GM18951 (cell line): ENCODE data around the gene ACOX3.

Experiments
- POLR2A ChIP-seq: IDR thresholded peaks from 4 replicates; pipeline ENCODE4 v1.6.1; 2011; ENCODE audit warnings: mild to moderate bottlenecking; ENCODE audit not compliant: insufficient read length, insufficient read depth; ENCODE audit errors: extremely low read depth
- in situ Hi-C: fragments of 300-500 bp; cut with MboI; formaldehyde crosslinking; loops from one replicate; pipeline ENCODE4 v1.12.0; 2022; ENCODE audit warnings: low sequenced_read_pairs, mixed read lengths, inconsistent platforms; ENCODE audit not compliant: unreplicated experiment

Gene ACOX3

GRCh38 chr4:8379771-8380170 is 60.8 kb downstream of the ACOX3 start:
- in situ Hi-C loops, result no loop called here
- no peak for TF ChIP-seq POLR2A

GRCh38 chr4:8379281-8379680 is 61.2 kb downstream of the ACOX3 start:
- TF ChIP-seq POLR2A, result no peak
- in situ Hi-C loops, result no loop called here

- in situ Hi-C loops, result no loop called here
These were observed 61.7 kb downstream of the ACOX3 start for GRCh38 chr4:8378776-8379175.

GRCh38 chr4:8378101-8378724 is 62.3 kb downstream of the ACOX3 start:
- in situ Hi-C loops, result no loop called here
- no peak for TF ChIP-seq POLR2A

More at GRCh38 chr4:8378776-8379175, 61.7 kb downstream of the ACOX3 start:
- no peak for TF ChIP-seq POLR2A

GRCh38 chr4:8377103-8378075 is 63.1 kb downstream of the ACOX3 start:
- TF ChIP-seq POLR2A, result no peak
- in situ Hi-C loops, result no loop called here

GRCh38 chr4:8376361-8377102 is 64.0 kb downstream of the ACOX3 start:
- TF ChIP-seq POLR2A, result no peak
- in situ Hi-C loops, result no loop called here

- in situ Hi-C loops, result no loop called here
- no peak for TF ChIP-seq POLR2A
These were observed 65.5 kb downstream of the ACOX3 start for GRCh38 chr4:8374851-8375649.

GRCh38 chr4:8373973-8374545 is 66.5 kb downstream of the ACOX3 start:
- in situ Hi-C loops, result no loop called here
- no peak for TF ChIP-seq POLR2A

- in situ Hi-C loops, result no loop called here
- no peak for TF ChIP-seq POLR2A
These were observed 67.1 kb downstream of the ACOX3 start for GRCh38 chr4:8373270-8373972.

GRCh38 chr4:8372506-8372905 is 68.0 kb downstream of the ACOX3 start:
- in situ Hi-C loops, result no loop called here
- TF ChIP-seq POLR2A, result no peak

GRCh38 chr4:8371596-8371995 is 68.9 kb downstream of the ACOX3 start:
- TF ChIP-seq POLR2A, result no peak
- in situ Hi-C loops, result no loop called here
